Putamen (tissue), 1 donor: ENCODE measurements around the gene MROH9.
A peak's percentile ranks its signal among the peaks of the same experiment; 100 is the strongest.

Experiments
- DNase-seq: peaks from one replicate; pipeline ENCODE4 v3.0.0-alpha.2; 2016; ENCODE audit warnings: low spot score

The MROH9 gene

DNA sequence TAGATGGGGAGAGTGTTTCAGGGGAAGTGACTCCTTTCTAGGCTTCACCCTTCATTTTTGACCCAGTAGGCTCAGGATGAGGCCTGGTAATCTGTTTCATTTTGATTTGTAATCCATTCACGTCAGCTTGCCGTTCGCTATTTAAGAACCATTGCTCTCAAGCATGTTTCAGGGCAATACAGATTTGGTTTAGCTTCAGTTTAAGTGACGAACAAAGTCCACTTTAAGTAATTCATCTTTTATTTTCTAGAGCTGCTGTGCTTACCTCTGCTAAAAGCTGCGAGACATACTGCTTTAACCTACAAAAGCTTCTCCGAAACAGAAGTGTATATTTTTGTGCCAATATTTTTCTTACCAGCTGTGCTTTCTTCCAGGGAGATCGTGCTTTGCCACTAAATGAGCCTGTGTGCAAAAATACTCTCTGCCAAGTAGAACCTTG lies 146.4 kb downstream of the MROH9 start:
- DNase-seq: peak; percentile 28

DNA sequence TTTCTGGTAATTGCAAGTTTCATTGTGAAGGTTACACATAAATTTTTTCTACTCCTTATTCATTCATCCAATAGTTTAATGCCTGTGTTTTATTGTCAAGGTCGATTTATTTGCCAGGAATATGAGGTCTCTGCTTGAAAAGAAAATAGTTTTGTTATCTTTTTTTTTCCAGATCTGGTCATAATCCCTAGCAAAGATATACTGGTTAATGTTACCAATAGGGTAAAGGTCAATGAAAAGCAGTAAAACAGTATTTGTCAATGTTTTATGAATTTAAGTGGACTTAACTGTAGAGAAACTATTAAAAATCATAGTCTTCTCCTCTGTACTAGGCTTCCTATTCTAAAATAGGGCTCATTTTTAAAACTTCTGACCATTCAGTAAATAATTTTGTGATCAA lies 147.3 kb downstream of the MROH9 start:
- DNase-seq: no peak

DNA sequence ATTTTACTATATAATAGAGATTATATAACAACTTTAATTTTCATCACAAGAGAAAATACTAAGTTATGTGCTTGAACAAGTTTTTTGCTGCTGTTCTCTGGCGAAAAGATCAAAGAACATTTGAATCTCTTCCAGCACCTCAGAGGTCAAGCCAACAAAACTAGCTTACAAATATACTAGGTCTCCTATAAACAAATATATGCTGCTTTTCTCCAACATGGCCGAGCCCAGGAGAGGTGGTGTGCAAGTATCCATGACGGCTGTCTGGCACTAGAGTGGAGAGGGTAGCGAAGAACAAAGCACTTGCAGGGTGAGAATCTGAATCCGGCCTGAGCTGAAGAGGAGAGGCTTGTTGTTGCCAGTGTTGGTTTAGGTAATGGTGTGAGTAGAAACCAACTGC lies 147.9 kb downstream of the MROH9 start:
- DNase-seq: no peak

DNA sequence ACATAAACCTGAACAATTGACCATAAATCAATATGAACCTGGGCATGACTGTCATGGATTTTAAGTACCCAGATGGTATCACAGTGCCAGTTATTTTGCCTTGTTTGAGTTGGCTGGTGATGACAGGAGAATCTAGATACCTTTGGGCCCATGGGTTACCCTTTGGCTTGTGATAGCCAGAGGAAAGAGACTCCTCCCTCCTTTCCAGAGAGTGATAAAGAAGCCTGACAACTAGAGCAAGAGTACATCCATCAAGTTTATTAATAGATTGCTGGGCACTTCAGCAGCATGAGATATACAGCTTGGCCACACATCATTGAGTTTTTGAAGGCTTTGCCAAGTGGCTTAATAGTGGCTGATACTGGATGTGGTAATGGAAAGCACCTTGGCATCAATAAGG lies 148.8 kb downstream of the MROH9 start:
- no peak for DNase-seq

DNA sequence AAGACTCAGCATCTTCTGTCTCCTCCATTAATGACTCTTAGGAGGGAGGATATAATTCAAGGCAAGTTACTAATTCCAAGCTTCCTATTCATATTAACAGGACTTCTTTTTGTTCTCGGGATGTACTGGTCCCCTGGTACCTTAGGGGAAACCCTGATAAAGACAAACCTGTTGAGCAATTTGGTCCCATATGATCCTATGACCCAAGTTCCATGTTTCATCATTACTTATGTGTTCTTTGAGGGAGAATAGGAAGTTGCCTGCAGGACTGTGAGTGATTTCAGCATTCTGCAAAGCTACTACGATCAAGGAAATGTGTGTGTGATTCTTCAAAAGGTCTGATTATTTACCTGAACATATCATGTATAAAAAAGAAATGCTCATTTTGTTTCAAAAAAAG lies 149.5 kb downstream of the MROH9 start:
- DNase-seq: no peak

DNA sequence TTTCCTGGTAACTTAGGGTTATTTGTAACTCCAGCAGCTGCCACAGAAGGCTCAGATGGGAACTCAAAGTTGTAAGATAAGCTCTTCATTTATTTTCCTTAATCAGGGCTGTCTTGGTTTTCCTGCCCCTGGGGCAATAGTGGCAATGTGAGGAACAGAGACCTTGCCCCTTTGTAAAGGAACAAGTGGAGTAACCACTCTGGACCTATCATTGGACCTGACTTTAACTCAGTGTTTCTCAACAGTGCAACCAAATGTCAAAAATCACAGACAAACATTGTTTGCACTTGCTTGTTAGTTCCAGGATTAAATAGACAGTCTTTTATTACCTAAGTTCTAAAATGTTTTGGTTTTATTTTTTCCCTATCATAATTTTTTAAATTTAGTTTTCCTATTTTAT lies 152.6 kb downstream of the MROH9 start:
- DNase-seq: no peak

DNA sequence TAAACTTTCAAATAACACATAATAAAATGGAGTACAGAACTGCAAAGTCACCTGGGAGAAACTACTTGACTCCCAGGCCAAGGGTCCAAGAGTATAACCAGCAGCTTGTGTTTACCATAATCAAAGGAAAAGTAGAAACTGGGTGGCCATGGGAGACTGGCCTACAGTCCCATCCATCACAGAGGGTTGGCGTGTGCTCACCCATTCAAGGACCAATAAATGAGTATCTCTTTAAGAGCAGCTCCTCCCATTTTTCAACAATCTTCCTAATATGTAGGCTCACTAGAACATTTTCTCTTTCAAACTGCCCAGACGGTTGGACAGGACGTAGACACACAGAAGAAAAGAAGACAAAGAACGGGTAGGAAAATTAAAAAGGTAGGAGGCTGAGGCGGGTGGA lies 155.3 kb downstream of the MROH9 start, which contains the start of gene FMO3:
FMO3 (plus strand) TSS at position 302 of the 400 bp plus-strand sequence. CDS start 1,754 bp downstream, outside the sequence.
- no peak for DNase-seq

DNA sequence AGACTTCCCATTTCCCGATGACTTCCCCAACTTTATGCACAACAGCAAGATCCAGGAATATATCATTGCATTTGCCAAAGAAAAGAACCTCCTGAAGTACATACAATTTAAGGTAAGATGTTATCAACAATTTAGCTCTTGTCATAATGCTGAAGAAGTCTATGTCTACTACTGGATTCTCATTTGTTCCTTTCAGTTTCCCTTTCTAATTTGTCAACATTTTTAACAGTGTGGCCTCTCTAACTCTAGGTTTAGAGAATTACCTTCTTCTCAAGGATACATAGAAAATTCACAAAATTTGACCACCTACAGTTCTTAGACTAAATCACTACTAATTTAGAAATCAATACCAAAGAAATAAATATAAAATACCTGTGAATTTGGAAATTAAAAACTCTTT lies 168.5 kb downstream of the MROH9 start:
- DNase-seq: no peak

DNA sequence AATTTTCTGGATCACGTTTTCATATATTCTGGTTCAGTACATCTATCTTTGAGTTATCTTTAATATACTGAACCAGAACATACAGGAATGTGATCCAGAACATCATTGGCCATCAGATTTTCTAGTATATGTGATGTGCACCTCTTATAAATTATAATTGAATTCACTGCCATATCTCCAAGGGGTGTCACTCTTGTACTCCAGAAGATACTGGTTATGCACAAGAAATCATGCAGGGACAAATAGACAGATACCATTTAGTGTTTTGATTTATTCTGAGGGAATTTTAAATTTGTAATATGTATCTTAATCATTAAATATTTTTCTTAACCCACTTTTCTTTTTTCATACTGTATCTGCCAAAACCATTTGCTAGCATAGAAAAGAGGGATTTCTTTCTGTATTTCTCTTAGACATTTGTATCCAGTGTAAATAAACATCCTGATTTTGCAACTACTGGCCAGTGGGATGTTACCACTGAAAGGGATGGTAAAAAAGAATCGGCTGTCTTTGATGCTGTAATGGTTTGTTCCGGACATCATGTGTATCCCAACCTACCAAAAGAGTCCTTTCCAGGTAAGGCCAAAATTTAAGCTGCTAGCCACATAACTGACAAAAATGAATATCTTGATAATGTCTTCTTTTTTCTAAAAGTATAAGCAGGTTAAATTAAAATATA lies 172.1 kb downstream of the MROH9 start:
- no peak for DNase-seq

DNA sequence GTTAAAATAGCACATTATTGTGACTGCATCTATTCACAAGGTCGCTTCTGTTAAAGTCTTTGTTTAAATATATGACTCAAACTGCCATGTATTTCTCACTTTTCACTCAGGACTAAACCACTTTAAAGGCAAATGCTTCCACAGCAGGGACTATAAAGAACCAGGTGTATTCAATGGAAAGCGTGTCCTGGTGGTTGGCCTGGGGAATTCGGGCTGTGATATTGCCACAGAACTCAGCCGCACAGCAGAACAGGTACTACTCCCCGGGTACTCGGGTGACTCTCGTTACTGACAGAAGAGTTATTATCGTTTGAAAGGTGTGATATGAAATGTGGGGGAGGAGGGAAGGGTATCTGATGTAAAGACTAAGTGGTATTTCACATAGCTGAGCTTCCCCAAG lies 172.6 kb downstream of the MROH9 start:
- DNase-seq: no peak

DNA sequence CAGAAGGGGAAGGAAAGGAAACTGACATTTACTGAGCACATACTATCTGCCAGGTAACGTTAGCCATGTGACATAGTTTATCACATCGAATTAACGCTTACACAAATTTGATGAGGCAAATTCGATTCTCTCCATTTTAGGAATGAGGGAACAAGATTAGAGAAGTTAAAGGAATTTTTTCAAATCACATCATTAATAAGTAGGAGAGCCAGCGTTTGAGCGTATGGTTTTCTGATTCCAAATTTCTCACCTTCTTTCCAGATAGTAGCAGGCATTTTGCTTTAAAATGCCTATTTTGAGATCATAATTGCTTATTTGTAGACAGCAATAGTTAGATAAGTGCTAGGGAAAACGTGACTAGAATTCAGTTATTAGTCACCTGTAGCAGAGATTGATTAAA lies 174.6 kb downstream of the MROH9 start:
- DNase-seq: no peak

DNA sequence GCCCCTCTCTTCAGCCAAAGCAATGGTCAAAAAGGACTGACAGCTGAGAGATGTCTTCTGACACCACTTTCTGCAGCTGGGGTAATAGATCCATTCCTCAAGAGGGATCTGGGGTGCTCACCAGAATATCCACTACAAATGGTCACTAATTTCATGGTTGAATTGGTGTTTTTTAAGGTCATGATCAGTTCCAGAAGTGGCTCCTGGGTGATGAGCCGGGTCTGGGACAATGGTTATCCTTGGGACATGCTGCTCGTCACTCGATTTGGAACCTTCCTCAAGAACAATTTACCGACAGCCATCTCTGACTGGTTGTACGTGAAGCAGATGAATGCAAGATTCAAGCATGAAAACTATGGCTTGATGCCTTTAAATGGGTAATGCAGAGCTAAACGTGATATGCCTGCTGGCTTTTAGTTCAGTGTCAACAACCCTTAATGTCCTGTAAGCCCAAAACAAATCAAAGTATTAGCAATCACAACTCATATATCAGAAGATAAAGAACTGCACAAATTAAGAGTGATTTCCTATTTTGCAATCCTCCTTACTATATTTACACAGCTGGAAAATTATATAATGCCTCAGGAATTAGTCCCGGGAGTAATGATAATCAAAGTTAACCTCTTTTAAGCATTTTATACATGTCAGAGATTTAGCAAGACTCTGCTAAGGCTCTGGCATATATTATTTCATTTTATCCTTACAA lies 175.4 kb downstream of the MROH9 start:
- no peak for DNase-seq

DNA sequence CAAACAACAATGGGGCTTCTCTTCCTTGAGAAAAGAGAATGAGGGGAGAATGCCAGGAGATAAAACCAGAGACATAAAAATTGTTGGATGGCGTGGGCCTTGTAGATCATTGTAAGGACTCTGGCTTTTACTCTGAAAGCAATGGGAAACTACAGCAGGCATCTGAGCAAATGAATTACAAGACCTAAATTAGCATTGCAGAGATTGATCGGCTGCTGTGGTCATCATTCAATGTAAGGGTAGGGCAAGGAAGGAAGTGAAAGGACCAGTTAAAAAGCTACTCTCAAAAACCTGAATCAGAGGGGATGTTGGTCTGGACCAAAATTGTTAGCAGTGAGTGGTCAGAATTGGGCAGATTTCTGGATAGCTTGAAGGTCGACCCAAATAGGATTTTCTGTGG lies 176.8 kb downstream of the MROH9 start:
- DNase-seq: no peak

DNA sequence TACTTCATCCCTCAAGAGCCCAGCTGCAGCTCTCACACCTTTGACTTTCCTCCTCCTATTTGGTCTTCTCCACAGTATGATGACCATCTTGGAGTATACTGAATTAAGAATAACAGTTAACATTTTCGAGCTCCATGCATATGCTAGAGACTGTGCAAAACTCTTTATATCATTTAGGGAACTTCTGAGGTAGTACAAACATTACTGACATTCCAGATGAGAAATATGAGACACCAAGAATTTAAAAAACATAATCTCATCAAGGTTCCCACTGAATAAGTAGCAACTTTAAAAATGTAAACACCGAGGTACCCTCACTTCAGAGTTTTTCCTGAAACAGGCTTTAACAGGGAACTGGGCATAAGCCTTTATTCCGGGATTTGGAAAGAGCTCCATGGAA lies 178.0 kb downstream of the MROH9 start:
- no peak for DNase-seq
